ENCODE data around the gene DMXL2. TPM values are rescaled to one million over a fixed set of nuclear protein-coding genes. Genes with fewer than 3 reads are reported as not detected.
A peak's percentile ranks its signal among the peaks of the same experiment; 100 is the strongest.
"Not testable (repeated sequence)": the region's sequence is repeated elsewhere in the genome, so short reads cannot be mapped to it uniquely, and the experiment has no call there.

DMXL2 gene
- total RNA-seq, 1 experiment from 2014 or later, result 32.8 TPM

DNA sequence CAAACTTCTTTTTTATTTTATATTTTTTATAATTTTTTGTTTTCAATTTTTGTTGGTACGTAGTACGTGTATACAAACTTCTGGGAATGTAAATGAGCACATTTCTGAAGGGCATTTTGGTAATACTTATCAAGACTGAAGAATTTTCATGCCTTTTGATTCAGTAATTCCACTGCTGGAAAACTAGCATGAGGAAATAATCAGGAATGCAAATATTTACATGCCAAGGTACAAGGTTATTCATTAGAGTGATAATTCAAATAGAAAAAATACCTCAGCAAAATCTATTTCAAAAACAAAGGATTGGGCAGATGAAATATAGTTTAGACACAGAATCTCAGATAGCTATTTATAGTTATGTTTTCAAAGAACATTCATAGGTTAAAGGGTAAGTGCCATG, 128.7 kb downstream of the DMXL2 start:
- no peak for DNase-seq (ENCODE audit: low read depth)

DNA sequence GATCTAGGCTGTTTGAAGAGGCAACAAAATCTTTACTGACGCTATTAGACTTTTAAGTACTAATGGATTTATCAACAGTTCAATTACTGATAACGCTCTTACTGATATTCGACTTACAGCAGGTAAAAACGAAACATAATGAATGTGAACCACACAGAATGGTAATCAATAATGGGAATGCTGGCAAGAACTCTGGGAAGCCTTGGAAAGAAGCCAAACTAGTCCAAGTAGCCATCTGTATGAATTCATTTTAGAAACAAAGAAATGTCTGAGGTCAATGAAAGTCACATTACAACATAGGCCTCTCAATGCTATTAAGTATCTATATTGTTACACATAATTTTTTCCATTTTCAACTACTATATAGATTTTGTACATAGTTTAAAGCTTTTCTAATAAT, 130.0 kb downstream of the DMXL2 start:
- no peak for DNase-seq (ENCODE audit: low read depth)

DNA sequence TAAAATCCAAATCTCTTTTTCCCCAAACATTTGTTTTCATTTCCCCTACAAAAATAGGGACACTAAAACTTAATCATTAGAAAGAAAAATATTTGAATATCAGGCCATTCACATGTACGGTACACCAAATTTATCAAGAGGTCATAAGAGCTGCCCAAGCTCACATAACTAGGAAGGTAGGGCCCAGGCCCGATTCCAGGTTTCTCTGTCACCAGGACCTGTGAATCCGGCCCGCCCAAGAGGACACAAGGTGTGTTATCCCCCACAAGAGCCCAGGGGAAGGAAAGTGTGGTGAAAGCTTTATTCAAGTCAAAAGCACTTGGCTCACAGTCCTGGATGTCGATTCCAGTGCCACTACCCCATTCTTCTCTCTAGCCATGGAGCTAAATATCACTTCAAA, 130.6 kb downstream of the DMXL2 start:
- no peak for DNase-seq (ENCODE audit: low read depth)

DNA sequence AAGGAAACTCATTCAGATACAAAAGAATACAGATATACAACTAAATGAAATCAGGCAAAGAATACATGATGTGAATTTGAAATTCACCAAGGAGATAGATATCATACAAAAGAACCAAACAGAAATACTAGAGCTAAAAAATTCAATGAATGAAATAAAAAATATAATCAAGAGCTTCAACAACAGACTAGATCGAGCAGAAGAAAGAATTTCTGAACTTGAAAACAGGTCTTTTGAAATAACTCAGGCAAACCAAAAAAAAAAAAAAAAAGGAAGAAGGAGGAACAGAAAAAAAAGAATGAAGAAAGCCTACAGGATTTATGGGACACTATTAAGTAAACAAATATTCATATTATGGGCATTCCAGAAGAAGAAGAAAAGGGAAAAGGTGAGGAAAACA, 137.8 kb downstream of the DMXL2 start:
- no peak for DNase-seq (ENCODE audit: low read depth)

DNA sequence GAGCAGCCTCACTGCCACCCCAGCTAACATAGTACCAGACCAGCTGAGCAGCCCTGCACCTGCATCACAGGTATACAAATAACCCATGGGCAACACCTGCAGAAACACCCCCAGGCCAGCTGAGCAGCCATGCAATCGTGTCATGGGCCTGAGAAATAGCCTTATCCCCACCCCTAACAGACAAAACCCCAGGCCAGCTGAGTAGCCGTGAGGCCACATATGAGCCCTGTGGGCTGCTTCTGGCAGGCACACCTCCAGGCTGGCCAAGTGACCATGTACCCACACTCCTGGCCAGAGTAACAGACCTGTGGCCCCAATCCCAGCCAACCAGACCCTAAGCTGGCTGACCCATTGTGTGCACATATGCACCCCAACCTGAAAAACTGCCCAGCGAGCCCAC, 138.6 kb downstream of the DMXL2 start:
- no peak for DNase-seq (ENCODE audit: low read depth)

DNA sequence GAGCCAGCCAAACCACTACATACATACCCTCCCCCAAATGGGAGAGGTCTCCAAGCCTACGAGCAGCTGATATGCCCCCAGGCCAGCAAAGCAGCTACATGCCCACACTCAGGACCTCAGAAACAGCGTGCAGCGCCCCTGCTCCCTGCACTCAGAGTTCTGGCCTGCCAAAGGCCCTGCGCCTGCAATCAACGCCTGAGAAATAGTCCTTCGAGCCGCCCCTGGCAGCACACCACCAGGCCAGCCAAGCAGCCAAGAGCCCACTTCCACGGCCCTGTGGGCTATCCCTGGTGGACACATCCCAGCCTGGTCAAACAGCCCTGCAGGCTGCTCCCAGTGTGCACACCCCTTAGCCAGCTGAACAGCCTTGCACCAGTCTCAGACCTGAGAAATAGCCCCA, 139.1 kb downstream of the DMXL2 start:
- DNase-seq (ENCODE audit: low read depth), result no peak

DNA sequence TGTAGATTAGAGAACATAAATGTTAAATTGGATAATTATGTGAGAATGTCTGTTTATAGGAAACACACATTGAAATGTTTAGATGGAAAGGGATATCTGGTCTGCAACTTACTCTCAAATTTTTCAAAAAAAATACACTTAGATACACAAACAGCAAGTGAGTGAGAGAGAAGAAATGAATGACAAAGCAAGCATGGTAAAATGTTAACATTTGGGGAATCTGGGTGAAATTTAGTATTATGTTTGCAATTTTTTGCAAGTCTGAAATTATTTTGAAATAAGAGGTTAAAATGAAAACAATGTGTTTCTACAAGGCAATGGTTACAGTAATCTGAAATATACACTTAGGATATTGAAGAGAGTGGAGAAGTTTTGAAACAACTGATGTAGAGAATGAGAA, 146.8 kb downstream of the DMXL2 start:
- no peak for DNase-seq (ENCODE audit: low read depth)

DNA sequence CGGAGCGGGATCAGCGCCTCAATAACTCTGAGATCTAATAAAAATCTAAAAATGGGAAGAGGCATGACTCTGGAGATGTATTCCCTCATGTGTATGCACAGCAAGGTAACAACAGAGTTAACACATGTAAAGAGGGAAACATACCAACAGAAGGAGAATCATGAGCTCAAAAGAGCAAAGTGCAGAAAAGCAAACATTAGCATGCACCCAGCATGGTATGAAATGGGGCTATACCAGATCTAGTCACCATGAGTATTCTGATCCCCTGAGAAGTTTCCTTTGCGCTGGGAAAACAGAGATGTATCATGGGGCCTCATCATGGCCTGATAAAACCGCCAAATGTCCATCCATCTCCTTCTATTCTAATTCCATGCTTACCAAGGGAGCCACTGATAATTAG, 152.1 kb downstream of the DMXL2 start:
- no peak for DNase-seq (ENCODE audit: low read depth)

DNA sequence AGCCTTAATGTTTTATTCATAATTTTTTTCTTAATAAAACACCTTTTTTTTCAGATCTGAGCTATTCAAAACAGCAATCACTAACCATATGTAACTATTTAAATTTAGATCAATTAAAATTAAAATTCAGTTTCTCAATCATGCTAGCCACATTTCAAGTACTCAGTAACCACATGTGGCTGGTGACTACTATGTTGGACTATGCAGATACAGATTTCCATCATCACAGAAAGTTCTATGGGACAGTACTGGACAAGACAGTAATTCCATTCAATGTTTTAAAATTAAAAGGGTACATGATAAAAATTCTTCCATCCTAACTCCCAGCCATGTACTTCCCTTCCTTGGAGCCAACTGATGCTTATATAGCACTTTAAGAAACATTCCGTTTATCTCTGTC, 161.8 kb downstream of the DMXL2 start:
- DNase-seq (ENCODE audit: low read depth), result no peak

DNA sequence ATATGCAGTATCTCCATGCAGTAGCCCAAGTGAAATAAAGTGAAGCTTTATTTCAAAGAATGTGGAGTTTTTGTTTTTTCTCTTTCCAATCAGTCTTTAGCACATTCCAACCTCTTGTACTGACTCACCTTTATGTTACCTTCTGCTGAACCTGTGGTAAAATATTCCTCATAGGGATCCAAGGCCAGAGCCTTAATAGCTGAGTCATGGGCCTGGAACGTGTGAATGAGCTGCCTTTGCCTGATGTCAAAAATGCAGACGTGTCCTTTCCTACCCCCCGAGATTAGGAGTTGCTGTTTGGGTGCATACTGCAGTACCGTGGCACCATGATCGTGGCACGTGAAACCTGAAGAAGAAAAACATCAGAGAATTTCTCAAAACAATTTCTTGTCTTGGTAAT, 172.6 kb downstream of the DMXL2 start:
- no peak for DNase-seq (ENCODE audit: low read depth)

DNA sequence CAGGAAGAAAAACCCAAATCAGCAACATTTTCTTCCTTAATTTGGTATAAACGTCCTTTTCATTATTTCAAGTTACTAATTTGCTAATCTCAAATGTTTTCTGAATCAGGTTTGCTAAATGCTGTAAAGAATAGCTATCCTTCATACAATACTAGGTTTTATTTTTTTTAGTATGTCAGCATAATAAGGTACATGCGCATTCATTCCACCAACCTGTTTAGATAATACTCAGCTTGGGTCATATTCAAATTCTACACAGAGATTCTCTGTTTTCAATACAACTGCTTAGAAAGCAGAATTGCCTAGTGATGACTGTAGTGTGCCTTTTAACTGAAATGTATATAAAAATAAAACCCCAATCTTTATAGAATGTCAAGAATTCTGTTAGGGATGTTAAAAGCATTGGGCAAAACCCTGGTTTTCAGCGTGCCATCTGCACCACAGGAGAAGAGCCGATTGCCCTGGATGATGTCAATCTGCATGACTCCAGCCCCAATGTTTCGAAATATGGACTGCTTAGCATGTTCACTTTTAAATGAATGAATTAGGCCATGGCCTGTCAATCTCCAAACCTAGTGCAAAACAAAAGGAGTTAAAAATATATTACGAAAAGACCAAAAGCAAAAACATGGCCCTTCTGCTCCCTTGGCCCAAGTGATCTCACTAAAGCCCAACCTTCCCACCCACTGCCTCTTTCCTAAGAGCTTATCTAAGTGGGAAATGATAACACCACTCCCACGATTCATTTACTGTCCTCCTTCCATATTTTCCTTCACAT, 173.8 kb downstream of the DMXL2 start:
- DNase-seq (ENCODE audit: low read depth), result no peak

DNA sequence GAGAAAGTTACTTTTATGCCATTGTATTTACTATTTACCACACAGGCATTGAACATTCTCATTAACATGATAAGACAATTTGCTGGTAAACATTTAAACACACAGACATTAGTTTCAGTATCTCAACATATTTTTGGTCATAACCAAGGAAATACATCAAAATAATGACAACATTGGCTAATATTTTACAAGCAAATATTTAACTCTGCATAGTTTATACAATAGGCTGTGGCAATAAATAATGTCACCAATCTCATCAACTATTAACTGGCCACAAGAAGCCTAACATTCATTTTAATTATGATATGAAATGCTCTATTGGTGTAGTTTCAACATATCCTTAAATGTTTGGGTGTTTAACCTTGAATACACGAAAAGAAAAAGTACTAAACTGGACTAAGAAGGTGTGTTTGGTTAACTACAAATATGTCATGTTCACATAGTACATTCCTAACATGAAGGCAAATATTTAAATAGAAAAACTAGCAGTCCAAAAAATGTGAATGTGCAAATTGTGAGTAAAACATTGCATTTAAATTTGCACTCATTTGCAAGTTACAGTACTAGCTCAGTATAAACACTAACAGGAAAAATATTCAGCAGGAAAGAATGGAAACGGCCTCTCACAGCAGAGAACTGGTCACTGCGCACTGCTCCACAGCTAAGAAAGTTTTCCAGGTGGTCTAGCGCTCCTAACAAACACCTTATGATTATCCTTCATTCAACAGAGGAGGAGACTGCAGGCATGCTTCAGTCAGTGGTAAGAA, 174.5 kb downstream of the DMXL2 start:
- no peak for DNase-seq (ENCODE audit: low read depth)

DNA sequence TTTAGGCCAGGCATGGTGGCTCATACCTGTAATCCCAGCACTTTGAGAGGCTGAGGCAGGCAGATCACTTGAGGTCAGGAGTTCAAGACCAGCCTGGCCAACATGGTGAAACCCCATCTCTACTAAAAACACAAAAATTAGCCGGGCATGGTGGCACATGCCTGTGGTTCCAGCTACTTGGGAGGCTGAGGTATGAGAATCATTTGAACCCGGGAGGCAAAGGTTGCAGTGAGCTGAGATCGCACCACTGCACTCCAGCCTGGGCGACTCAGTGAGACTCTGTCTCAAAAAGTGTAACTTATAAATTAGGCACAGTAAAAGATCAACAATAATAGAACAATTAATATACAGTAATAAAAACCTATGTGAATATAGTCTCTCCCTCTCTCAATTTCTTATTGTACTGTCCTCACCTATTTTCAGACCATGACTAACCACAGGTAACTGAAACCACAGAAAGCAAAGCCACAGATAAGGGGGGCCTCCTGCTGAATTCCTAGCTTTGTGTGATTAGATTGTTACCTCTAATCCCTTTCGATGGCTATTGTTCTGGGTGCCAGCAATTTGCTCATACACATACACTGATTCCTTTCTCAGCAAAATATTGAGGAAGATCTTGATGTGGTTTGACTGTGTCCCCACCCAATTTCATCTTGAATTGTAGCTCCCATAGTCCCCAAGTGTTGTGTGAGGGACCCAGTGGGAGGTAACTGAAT, 176.4 kb downstream of the DMXL2 start:
- not testable (repeated sequence) for DNase-seq (ENCODE audit: low read depth)

DNA sequence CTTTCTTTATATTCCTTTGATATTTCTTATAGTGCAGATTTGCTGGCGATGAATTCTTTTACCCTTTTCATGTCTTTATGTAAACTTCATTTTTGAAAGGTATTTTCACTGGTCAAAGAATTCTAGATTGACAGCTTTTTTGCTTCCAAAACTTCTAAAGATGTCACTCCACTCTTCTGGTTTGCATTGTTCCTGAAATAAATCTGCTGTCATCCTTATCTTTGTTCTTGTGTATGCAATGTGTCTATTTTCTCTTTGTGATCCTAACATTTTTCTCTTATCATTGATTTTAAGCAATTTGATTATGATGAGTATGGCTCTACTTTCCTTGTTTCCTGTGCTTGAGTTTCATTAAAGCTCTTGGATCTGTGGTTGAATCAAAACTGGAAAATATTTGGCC, 177.8 kb downstream of the DMXL2 start:
- DNase-seq (ENCODE audit: low read depth), result no peak

DNA sequence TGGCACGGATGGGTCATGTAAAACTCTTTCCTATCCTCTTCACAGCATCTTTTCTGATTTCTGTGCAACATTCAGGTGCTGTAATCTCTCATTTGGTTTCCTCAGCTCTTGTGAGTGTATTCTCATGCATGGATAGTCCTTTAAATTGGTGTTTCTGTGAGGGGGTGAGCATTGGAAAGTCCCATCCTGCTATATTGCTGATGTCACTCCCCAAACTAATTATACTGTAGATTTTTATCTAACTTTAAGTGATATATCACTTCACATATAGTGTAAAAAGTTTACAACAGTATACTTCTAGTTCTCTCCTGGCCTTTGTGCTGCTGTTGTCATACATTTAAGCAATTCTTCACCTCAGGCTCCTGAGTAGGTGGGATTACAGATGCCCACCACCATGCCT, 178.5 kb downstream of the DMXL2 start:
- no peak for DNase-seq (ENCODE audit: low read depth)

DNA sequence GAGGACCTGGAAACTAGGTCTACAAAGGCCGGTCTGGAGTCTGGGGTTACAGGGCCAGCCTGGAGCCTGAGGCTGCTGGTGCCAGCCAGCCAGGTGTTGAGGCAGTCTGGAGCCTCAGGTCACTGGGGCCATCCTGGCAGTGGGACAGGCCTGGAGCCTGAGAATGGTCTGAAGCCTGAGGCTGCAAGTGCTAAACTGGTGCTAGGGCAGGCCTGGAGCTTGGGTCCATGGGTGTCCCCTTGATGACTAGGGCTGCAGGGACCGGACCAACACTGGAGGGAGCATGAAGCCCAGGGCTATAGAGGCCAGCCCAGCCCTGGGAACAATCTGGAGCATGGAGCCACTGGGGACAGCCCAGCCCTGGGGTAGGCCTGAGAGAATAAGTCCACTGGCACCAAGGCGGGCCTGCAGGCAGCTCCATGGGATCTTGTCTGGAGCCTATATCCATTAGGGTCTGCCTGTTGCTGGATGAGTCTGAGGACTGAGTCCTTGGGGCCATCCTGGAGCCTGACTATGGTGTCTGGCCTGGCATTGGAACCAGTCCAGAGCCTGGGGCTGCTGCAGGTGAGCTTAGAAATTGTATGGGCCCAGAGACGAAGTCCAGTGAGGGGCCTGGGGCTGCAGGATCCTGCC, 179.2 kb downstream of the DMXL2 start:
- no peak for DNase-seq (ENCODE audit: low read depth)

DNA sequence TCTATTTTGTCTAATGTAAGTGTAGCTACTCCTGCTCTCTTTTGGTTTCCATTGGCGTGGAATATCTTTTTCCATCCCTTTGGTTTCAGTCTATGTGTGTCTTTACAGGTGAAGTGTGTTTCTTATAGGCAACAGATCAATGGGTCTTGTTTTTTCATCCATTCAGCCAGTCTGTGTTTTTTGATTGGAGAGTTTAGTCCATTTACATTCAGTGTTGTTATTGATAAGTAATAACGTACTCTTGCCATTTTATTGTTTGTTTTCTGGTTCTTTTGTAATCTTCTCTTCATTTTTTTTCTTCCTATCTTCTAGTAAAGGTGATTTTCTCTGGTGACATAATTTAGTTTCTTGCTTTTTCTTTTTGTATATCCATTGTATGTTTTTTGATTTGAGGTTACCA, 184.0 kb downstream of the DMXL2 start:
- no peak for DNase-seq (ENCODE audit: low read depth)

DNA sequence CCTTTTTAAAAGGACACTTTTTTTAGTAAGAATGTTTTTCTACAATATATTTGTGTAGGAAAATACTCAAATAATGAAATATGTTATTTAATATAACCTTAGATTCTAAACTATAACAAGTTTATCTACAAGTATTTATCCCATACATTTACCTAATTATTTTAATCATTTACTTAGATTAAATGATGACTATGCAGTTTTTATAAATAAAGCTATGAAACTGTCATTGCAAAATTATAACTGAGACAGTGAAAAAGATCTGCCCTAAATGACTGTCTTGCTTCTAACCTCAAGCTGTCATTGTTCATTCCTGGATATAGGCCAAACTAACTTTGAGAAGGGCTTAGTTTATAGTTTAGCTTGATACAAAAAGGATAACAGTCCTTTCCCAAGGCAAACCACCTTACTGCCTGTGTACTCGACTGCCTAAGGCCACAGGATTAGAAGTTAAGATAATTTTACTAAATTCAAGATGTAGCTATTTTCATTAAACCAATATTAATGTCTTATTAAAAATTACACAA, 197.0 kb downstream of the DMXL2 start:
- peak; percentile 9 for DNase-seq (ENCODE audit: low read depth)

DNA sequence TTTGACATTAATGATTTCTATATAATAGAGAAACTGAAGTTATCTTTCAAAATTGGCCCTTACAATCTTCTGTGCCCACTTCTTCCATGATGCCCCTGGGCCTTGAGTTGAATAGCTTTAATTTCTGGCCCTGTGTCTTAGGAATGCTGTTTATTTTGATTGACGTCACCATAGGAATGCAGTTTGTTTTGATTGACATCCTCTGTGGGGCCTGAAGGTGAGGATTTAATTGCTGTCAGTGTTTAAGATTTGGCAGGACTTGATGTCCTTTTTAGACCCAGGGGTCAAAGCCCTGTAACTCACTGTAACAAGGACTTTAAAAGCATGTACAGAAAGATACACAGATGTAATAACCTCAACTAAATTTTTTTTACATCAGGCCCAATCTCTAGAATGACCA, 197.8 kb downstream of the DMXL2 start:
- DNase-seq (ENCODE audit: low read depth), result no peak

DNA sequence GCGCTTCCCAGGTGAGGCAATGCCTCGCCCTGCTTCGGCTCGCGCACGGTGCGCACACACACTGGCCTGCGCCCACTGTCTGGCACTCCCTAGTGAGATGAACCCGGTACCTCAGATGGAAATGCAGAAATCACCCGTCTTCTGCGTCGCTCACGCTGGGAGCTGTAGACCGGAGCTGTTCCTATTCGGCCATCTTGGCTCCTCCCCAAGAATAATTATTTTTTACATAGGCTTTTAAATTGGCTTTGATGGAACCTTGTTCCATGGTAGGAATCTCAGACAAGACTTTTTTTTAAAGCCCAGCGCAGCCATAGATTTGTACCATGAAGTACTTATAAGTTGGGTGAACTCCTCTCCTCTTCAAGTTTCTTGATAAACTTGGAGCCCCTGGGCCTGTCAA, 199.5 kb downstream of the DMXL2 start:
- DNase-seq (ENCODE audit: low read depth), result not testable (repeated sequence)

DNA sequence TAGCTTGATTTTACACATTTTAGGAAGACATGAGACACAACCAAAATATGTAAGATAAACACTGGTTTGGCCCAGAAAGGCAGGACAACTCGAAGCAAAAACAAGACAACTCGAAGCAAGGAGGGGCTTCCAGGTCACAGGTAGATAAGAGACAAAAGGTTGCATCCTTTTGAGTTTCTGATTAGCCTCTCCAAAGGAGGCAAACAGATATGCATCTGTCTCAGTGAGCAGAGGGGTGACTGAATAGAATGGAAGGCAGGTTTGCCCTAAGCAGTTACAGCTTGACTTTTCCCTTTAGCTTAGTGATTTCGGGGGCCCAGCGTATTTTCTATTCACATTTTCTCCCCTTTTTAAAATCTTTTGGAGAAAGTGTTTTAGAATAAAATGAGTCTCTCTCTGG, 206.4 kb downstream of the DMXL2 start:
- DNase-seq (ENCODE audit: low read depth), result no peak

DNA sequence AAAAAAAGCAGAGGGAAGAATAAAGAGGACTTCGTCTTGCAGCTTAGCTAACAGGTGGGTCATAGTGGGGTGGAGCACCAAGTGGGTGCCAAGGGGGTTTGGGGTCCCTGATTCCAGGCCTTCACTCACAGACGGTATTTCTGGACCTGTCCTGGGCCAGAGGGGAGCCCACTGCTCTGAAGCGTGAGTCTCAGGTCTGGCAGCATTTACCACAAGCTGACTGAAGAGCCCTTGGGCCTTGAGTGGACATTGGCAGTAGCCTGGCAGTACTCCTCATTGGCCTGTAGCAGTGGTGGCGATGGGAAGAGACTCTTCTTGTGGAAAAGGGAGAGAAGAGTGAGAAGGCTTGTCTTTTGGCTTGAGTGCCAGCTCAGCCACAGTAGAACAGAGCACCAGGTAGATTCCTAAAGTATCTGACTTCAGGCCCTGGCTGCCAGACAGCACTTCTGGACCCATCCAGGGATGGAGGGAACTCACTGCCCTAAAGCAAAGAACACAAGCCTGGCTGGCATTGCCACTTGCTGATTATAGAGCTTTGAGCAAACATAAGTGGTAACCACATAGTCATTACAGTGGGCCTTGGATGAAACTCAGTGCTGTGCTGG, 208.2 kb downstream of the DMXL2 start:
- DNase-seq (ENCODE audit: low read depth), result no peak
